Psoas muscle (tissue), 8 donors: ENCODE data around the gene TNS3. TPM values are rescaled to one million over a fixed set of nuclear protein-coding genes. Genes with fewer than 3 reads are reported as not detected.
A peak's percentile ranks its signal among the peaks of the same experiment; 100 is the strongest.

Experiments
- ATAC-seq, 4 donors: fragments of 200-7000 bp; cut with Tn5 transposase; one replicate each; pipeline ENCODE4 v1.9.1; 2020; ENCODE audit warnings: moderate library complexity in 3 of 4, mild to moderate bottlenecking in 2 of 4
- DNase-seq, 2 donors: peaks; one replicate each; pipeline ENCODE4 v3.0.0-alpha.2; 2020
- H3K27ac ChIP-seq: fragments of 200-600 bp; one replicate; pipeline ENCODE4 v1.8.0; 2022
- H3K27me3 ChIP-seq, 3 donors: fragments of 200-600 bp in 1 of 3; one replicate each; pipeline versions ENCODE4 v1.6.1 to v1.8.0; 2013 to 2022; ENCODE audit warnings: low read length in 2 of 3, mild to moderate bottlenecking in 2 of 3, moderate library complexity in 1 of 3; ENCODE audit not compliant: insufficient read depth in 3 of 3
- H3K36me3 ChIP-seq, 2 donors: fragments of 200-600 bp in 1 of 2; one replicate each; pipeline versions ENCODE4 v1.6.1 to v1.8.0; 2013 to 2022; ENCODE audit warnings: low read depth in 1 of 2, mild to moderate bottlenecking in 1 of 2, moderate library complexity in 1 of 2; ENCODE audit not compliant: insufficient read depth in 1 of 2
- H3K4me1 ChIP-seq: fragments of 200-600 bp; one replicate; pipeline ENCODE4 v1.8.0; 2022
- H3K4me3 ChIP-seq: fragments of 200-600 bp; one replicate; pipeline ENCODE4 v1.8.0; 2022; ENCODE audit warnings: mild to moderate bottlenecking
- H3K9me3 ChIP-seq: fragments of 200-600 bp; one replicate; pipeline ENCODE4 v1.8.0; 2022
- CTCF ChIP-seq: fragments of 200-600 bp; IDR thresholded peaks from one replicate; pipeline ENCODE4 v1.8.0; 2022; ENCODE audit warnings: antibody characterized with exemption
- WGBS, 3 donors: extraction: QIAGEN DNeasy Blood & Tissue Kit; methylation state at CpG; one replicate each; pipeline versions ENCODE4 v1.1.6 to v1.1.7; 2013; 5-methylcytosine and 5-hydroxymethylcytosine counted together
- intact Hi-C, 2 donors: fragments of 100-400 bp; cut with DNase I; formaldehyde crosslinking; loops; one replicate each; pipeline versions ENCODE4 v1.11.0 to v1.14.2; 2022
- polyA plus RNA-seq, 3 donors: library from polyadenylated mRNA; stranded (reverse); fragments of 200-250 nt; gene quantifications; one replicate each; pipeline ENCODE4 v1.2.3, GENCODE V29; 2013
- total RNA-seq, 4 donors: library from RNA; stranded (reverse); fragmentation: NEBNext Ultra II Directional in 2 of 4; extraction: Animal tissue kit (Norgen Biotek cat#: 25700) in 2 of 4; gene quantifications; one replicate each; pipeline versions ENCODE4 v1.2.1 to v1.2.4, GENCODE V29; 2021 to 2023
- donor health status: healthy with polysubstance abuse.
- donor health status: DM: no; HTN: no; CAD: no; lungs with moderate emphysema.
- donor health status: Bipolar disorder and iron deficiency.
- donor health status: healthy.
- donor health status: DM: yes; HTN: yes; CAD: no.
- donor health status: DM: no; HTN: no; CAD: no.
- donor health status: DM: no; HTN: no; CAD: no.
- donor health status: DM: yes; HTN: yes; CAD: no.

The TNS3 gene
- total and polyA plus RNA-seq, 7 donors = 11.5 to 75.3 (median 35.0) TPM

DNA sequence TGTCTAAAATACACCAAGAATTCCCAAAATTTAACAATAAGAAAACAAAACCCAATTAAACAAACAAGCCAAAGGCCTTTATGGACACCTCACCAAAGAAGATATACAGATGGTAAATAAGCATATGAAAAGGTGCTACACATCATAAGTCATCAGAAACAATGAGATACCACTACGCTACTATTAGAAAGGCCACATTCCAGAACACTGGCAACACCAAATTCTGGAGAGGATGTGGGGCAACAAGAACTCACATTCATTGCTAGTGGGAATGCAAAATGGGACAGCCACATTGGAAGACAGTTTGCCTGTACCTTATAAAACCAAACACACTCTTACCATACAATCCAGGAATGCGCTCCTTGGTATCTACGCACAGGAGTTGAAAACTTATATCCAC, 291.4 kb downstream of the TNS3 start:
- Histone ChIP-seq H3K36me3 (peaks cover 3 to 55% of the 10 kb centered on the region in 2 donors), H3K27me3 (no peaks in the 10 kb centered on the region), H3K4me1 (peaks cover 29% of the 10 kb centered on the region), H3K27ac (peak overlapping the region; percentile 85), H3K4me3 (no peak overlapping the region), H3K9me3 (no peaks in the 10 kb centered on the region)
- ATAC-seq (no peak), DNase-seq (no peak)
- 97 to 100% (median 98%) methylated on average over 3 of the region's 3 CpGs for WGBS, 3 donors
- no peak for TF ChIP-seq CTCF
- intact Hi-C loops = loop anchor here in 1 of 2 donors (5.0 kb wide), 1 partner anchor 47 kb away; no protein-coding TSS in a partner anchor

DNA sequence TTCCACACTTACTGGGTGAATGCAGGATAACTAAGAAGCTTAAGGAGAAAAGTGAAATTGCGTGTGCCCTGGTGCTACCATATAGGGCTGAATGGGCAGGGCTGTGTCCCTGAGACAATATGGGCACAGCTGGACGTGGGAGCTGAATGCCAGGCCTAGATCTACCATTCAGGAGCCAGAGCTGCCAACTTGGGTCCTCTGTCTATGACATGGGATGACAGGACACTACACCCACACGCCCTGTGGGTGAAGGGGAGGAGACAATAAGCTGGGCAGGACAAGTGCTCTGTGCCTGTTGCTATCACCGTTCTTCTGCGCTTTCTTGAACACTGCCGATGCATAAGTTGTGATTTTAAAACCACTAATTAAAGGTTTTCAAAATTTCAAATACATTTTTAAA, 293.9 kb downstream of the TNS3 start:
- WGBS, 3 donors = 88 to 90% (median 90%) methylated on average over 6 of the region's 6 CpGs
- ATAC-seq = no peak
- no peak for DNase-seq
- Histone ChIP-seq H3K4me3 (no peak overlapping the region), H3K36me3 (peaks cover under 1 to 72% of the 10 kb centered on the region in 2 donors), H3K27me3 (no peaks in the 10 kb centered on the region), H3K27ac (no peak overlapping the region), H3K9me3 (no peaks in the 10 kb centered on the region), H3K4me1 (peaks cover 6% of the 10 kb centered on the region)
- no peak for TF ChIP-seq CTCF
- intact Hi-C loops = no loop called here

DNA sequence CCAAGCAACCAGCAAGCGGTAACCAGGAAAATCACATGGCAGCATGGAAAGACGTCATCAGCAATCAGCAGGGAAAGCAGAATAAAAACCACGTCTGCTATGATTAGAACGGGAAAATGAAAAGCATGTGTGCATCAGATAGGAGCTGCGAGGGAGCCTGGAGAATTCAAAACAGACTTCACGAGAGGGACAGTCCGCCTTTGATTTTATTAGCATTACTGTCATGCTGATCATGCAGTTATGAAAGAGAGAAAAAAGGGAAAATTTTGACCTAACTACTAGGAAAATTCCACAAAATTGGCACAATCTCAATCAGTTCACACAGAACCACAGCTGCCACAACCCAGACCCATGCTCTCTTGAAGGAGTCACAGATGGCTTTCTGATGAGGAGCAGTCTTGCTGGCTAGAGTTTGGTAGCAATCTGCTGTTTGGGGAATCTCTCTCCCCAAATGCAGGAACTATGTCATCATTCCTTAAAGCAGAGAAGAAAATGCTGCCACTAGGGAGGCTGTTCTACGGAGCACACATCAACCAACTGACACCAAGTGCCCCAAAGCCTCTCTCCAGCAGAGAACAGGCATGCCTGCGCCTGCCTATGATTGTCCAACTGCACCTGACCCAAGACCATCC, 295.9 kb downstream of the TNS3 start:
- Histone ChIP-seq H3K27ac (no peak overlapping the region), H3K27me3 (no peaks in the 10 kb centered on the region), H3K4me1 (no peaks in the 10 kb centered on the region), H3K4me3 (no peak overlapping the region), H3K9me3 (no peaks in the 10 kb centered on the region), H3K36me3 (peaks cover 0 to 72% of the 10 kb centered on the region in 2 donors)
- intact Hi-C loops = no loop called here
- TF ChIP-seq CTCF = no peak
- 72 to 83% (median 73%) methylated on average over 9 of the region's 9 CpGs for WGBS, 3 donors
- no peak for DNase-seq
- ATAC-seq = peak; percentile 31 to 66 (median 38)

DNA sequence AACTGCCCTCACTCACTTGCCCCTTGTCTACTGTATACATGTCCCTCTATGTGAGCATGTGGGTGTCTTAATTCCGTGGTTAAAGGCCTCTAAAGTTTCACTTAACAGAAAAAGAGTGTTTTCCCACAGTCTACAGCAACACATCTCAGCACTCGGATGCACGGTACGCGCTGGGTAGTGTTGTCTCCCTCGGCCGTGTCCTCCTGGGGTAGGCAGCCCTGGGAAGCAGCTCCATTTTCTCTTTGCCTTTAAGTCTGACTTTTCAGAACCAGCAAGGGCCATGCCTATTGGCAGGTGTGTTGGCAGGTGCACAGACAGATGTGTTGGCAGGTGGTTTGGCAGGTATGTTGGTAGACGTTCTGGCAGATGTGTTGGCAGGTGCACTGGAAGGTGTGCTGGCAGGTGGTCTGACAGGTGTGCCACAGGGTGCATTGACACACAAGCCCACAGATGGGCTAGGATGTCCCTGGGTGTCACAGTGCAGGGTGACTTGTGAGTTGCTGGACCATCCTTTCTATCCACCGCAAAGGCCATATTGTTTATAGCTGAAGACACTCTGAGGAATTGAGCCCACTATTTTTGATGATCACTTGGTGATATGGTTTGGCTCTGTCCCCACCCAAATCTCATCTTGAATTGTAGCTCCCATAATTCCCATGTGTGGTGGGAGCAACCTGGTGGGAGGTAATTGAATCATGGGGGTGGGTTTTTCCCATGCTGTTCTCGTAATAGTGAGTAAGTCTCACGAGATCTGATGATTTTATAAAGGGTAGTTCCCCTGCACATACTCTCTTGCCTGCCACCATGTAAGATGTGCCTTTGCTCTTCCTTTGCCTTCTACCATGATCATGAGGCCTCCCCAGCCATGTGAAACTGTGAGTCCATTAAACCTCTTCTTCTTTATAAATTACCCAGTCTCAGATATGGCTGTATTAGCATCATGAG, 296.9 kb downstream of the TNS3 start:
- H3K4me1 ChIP-seq = no peaks in the 10 kb centered on the region
- no peak for TF ChIP-seq CTCF
- no peak overlapping the region for H3K27ac ChIP-seq
- no peak overlapping the region for H3K4me3 ChIP-seq
- no peaks in the 10 kb centered on the region for H3K27me3 ChIP-seq
- 94 to 96% (median 94%) methylated on average over 11 of the region's 11 CpGs for WGBS, 3 donors
- peaks cover 0 to 74% of the 10 kb centered on the region in 2 donors for H3K36me3 ChIP-seq
- DNase-seq = no peak
- intact Hi-C loops = no loop called here
- no peak for ATAC-seq
- no peaks in the 10 kb centered on the region for H3K9me3 ChIP-seq
